WTC11 (cell line): ENCODE results near the gene SARDH. TPM values are rescaled to one million over a fixed set of nuclear protein-coding genes. Genes with fewer than 3 reads are reported as not detected.

ENCODE experiments used
- ATAC-seq: fragments of 200-7000 bp; cut with Tn5 transposase; 2 replicates; pipeline ENCODE4 v1.10.0; 2021; ENCODE audit warnings: mild to moderate bottlenecking, moderate library complexity
- CTCF ChIA-PET: fragments of 300-600 bp; sonication (Branson Sonifier 250); formaldehyde crosslinking; loops from one replicate; lab custom pipeline; 2021; ENCODE audit warnings: antibody characterized with exemption; lab: Charles Lee
- POLR2A ChIA-PET: fragments of 350-600 bp; sonication (Branson Sonifier 250); formaldehyde crosslinking; loops from one replicate; lab custom pipeline; 2021; ENCODE audit warnings: antibody characterized with exemption; lab: Charles Lee
- DNase-seq: peaks from one replicate; pipeline ENCODE4 v3.0.0; 2021; ENCODE audit warnings: low spot score
- H3K27ac Mint-ChIP-seq: 2 replicates; pipeline ENCODE4 v1.8.0; 2021; ENCODE audit warnings: mixed read lengths
- H3K27me3 Mint-ChIP-seq: 2 replicates; pipeline ENCODE4 v1.8.0; 2021; ENCODE audit warnings: low read depth, mild to moderate bottlenecking, moderate library complexity, mixed read lengths
- H3K36me3 Mint-ChIP-seq: 2 replicates; pipeline ENCODE4 v1.8.0; 2021; ENCODE audit warnings: mixed read lengths
- H3K4me1 Mint-ChIP-seq: 2 replicates; pipeline ENCODE4 v1.8.0; 2022; ENCODE audit warnings: mixed read lengths
- H3K4me3 Mint-ChIP-seq: 2 replicates; pipeline ENCODE4 v1.8.0; 2021; ENCODE audit warnings: mild to moderate bottlenecking, moderate library complexity, mixed read lengths
- H3K9me3 Mint-ChIP-seq: 2 replicates; pipeline ENCODE4 v1.8.0; 2021; ENCODE audit warnings: mixed read lengths
- ARID4B ChIP-seq: sonication (generic); formaldehyde crosslinking; IDR thresholded peaks from 2 replicates; pipeline ENCODE4 v1.8.0; 2023; ENCODE audit warnings: missing genetic modification reagents, mild to moderate bottlenecking, borderline replicate concordance
- ATF1 ChIP-seq: sonication (generic); formaldehyde crosslinking; IDR thresholded peaks from 2 replicates; pipeline ENCODE4 v1.8.1; 2023; ENCODE audit warnings: mild to moderate bottlenecking, moderate library complexity, missing genetic modification reagents
- CREM ChIP-seq: sonication (generic); formaldehyde crosslinking; IDR thresholded peaks from 2 replicates; pipeline ENCODE4 v1.8.1; 2022; ENCODE audit warnings: mild to moderate bottlenecking, missing genetic modification reagents, moderate library complexity
- E2F1 ChIP-seq: sonication (generic); formaldehyde crosslinking; IDR thresholded peaks from 2 replicates; pipeline ENCODE4 v1.8.0; 2022; ENCODE audit warnings: mild to moderate bottlenecking, missing genetic modification reagents
- EMX1 ChIP-seq: fragments of 250-450 bp; sonication (Bioruptor Pico); IDR thresholded peaks from 2 replicates; pipeline ENCODE4 v1.8.0; 2021; ENCODE audit warnings: mild to moderate bottlenecking
- ERG ChIP-seq: fragments of 250-450 bp; sonication (Bioruptor Pico); IDR thresholded peaks from 2 replicates; pipeline ENCODE4 v1.8.0; 2021; ENCODE audit warnings: mild to moderate bottlenecking
- ESRRA ChIP-seq: sonication (generic); formaldehyde crosslinking; IDR thresholded peaks from 2 replicates; pipeline ENCODE4 v1.8.1; 2022; ENCODE audit warnings: mild to moderate bottlenecking, missing genetic modification reagents, borderline replicate concordance
- ETV6 ChIP-seq: sonication (generic); formaldehyde crosslinking; IDR thresholded peaks from 2 replicates; pipeline ENCODE4 v1.8.1; 2022; ENCODE audit warnings: mild to moderate bottlenecking, missing genetic modification reagents
- FOXP1 ChIP-seq: sonication (generic); formaldehyde crosslinking; IDR thresholded peaks from 2 replicates; pipeline ENCODE4 v1.8.0; 2022; ENCODE audit warnings: missing genetic modification reagents, mild to moderate bottlenecking, moderate library complexity, borderline replicate concordance
- OVOL2 ChIP-seq: fragments of 250-450 bp; sonication (Bioruptor Pico); IDR thresholded peaks from 2 replicates; pipeline ENCODE4 v1.9.0; 2021; ENCODE audit warnings: mild to moderate bottlenecking, borderline replicate concordance
- PRDM15 ChIP-seq: sonication (generic); formaldehyde crosslinking; IDR thresholded peaks from 2 replicates; pipeline ENCODE4 v1.8.0; 2022; ENCODE audit warnings: missing genetic modification reagents
- PRRX2 ChIP-seq: fragments of 250-450 bp; sonication (Bioruptor Pico); IDR thresholded peaks from 2 replicates; pipeline ENCODE4 v1.8.0; 2021; ENCODE audit warnings: mild to moderate bottlenecking
- RORB ChIP-seq: fragments of 250-450 bp; sonication (Bioruptor Pico); IDR thresholded peaks from 2 replicates; pipeline ENCODE4 v1.9.0; 2021; ENCODE audit warnings: mild to moderate bottlenecking
- SMAD3 ChIP-seq: sonication (generic); formaldehyde crosslinking; IDR thresholded peaks from 2 replicates; pipeline ENCODE4 v1.8.0; 2022; ENCODE audit warnings: missing genetic modification reagents, mild to moderate bottlenecking, borderline replicate concordance
- STAT6 ChIP-seq: sonication (generic); formaldehyde crosslinking; conservative IDR thresholded peaks from 2 replicates; pipeline ENCODE4 v1.8.1; 2023; ENCODE audit warnings: mild to moderate bottlenecking, low read depth, missing genetic modification reagents, moderate library complexity
- ZNF396 ChIP-seq: fragments of 250-450 bp; sonication (Bioruptor Pico); IDR thresholded peaks from 2 replicates; pipeline ENCODE4 v1.8.0; 2021; ENCODE audit warnings: mild to moderate bottlenecking, moderate library complexity, borderline replicate concordance
- ZNF423 ChIP-seq: fragments of 250-450 bp; sonication (Bioruptor Pico); IDR thresholded peaks from 2 replicates; pipeline ENCODE4 v2.1.2; 2022; ENCODE audit warnings: mild to moderate bottlenecking, moderate library complexity
- ZNF512 ChIP-seq: sonication (generic); formaldehyde crosslinking; IDR thresholded peaks from 2 replicates; pipeline ENCODE4 v1.8.1; 2022; ENCODE audit warnings: missing genetic modification reagents, borderline replicate concordance
- total RNA-seq: library from RNA; stranded (reverse); gene quantifications from 3 replicates; pipeline ENCODE4 v1.2.3, GENCODE V29; 2021

Gene SARDH
- total RNA-seq, 1 experiment from 2014 or later = 8.5 TPM

- H3K36me3 Mint-ChIP-seq = peaks cover under 1% of the 10 kb centered on the region; the same call in 1 of the 2 replicates
Measured at GRCh38 chr9:133715295-133715865, 22.8 kb downstream of the SARDH start.

More at GRCh38 chr9:133715295-133715865, 22.8 kb downstream of the SARDH start:
- TF ChIP-seq ERG (CRISPR knock-in tag) = no peak
- no peak for TF ChIP-seq E2F1 (CRISPR knock-in tag)
- no peak for TF ChIP-seq PRRX2 (CRISPR knock-in tag)
- no peak for TF ChIP-seq SMAD3
- no peak for TF ChIP-seq OVOL2 (CRISPR knock-in tag)
- no peak for TF ChIP-seq PRDM15 (CRISPR knock-in tag)
- TF ChIP-seq CREM = no peak
- no peak for TF ChIP-seq ZNF423 (CRISPR knock-in tag)
- no peak for TF ChIP-seq ETV6 (CRISPR knock-in tag)
- no peak for TF ChIP-seq ESRRA (CRISPR knock-in tag)
- no peak for TF ChIP-seq EMX1 (CRISPR knock-in tag)
- TF ChIP-seq ATF1 = no peak
- TF ChIP-seq ZNF512 (CRISPR knock-in tag) = no peak
- TF ChIP-seq ARID4B = no peak
- no peak for TF ChIP-seq RORB (CRISPR knock-in tag)
- no peak for TF ChIP-seq ZNF396 (CRISPR knock-in tag)
- no peak for TF ChIP-seq STAT6
- no peak for TF ChIP-seq FOXP1
- peaks cover 2% of the 10 kb centered on the region for H3K9me3 Mint-ChIP-seq
- no peak overlapping the region for H3K27ac Mint-ChIP-seq
- peaks cover 5% of the 10 kb centered on the region for H3K4me1 Mint-ChIP-seq
- peak; percentile 14; the same call in 1 of the 2 replicates for ATAC-seq
- ChIA-PET POLR2A (interaction anchor here (0.6 kb wide), 1 partner anchor 247 kb away, joined by 3 read pairs; no protein-coding TSS in a partner anchor), CTCF (interaction anchor here (0.6 to 4.1 kb wide), 28 partner anchors 12 to 344 kb away, joined by 3 to 17 read pairs (median 3); partner anchors contain the start of genes CACFD1, FAM163B and SARDH)
- no peak overlapping the region for H3K4me3 Mint-ChIP-seq
- DNase-seq = no peak
- H3K27me3 Mint-ChIP-seq = no peaks in the 10 kb centered on the region
